ENCODE data around the gene PSMB8. TPM values are rescaled to one million over a fixed set of nuclear protein-coding genes. Genes with fewer than 3 reads are reported as not detected.
A peak's percentile ranks its signal among the peaks of the same experiment; 100 is the strongest.

The PSMB8 gene
- total RNA-seq, 2 donors from 2014 or later = 286 to 344 TPM

DNA sequence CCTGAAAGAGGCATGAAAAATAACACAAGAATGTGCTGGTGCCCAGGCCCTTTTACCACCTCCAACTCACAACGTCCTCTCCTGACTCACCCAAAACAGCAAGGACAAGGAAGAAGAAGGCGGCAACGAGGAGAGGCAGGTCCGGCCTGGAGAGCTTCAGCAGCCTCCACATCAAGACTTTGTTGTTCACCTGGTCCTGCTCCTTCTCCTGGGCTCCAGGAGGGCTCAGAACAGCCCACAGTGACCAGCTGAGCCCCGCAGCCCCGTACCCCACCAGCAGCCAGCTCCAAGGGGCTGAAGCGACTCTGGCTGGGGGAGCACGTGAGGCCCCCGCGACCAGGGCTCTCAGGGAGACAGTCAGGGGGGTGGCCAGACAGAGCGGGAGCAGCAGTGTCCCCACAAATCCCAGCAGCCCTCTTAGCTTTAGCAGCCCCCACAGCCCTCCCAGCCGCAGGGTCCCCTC lies 6.2 kb downstream of the PSMB8 start:
- Mint-ChIP-seq H3K4me1 (peaks cover 62% of the 10 kb centered on the region), H3K9me3 (no peaks in the 10 kb centered on the region), H3K27me3 (no peaks in the 10 kb centered on the region), H3K27ac (peak overlapping the region; percentile 65), H3K36me3 (ENCODE audit: low read depth) (peaks cover 81% of the 10 kb centered on the region), H3K4me3 (peak overlapping the region; percentile 95)
- ATAC-seq (replicated peaks) = peak; percentile 10

DNA sequence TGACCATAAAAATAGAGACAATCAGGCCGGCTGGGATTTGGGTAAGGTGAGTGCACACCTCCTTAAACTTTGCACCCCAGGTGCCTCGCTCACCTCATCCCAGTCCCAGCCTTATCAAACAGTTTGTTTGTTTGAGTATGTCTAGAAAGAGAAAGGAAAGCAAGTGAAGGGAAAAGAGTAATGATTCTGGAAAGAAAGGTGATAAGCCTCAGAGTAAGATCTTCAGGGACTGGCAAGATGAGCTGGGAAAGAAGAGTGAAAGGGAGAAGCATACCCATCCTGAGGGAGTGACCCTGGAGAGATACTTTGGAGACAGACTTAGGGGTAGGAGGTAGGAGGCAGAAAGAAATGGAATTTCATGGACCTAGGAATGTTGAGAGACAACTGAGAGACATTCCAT lies 7.0 kb downstream of the PSMB8 start:
- H3K4me3 Mint-ChIP-seq = peak overlapping the region; percentile 95
- no peaks in the 10 kb centered on the region for H3K27me3 Mint-ChIP-seq
- H3K27ac Mint-ChIP-seq = peak overlapping the region; percentile 65
- no peak for ATAC-seq (replicated peaks)
- H3K9me3 Mint-ChIP-seq = no peaks in the 10 kb centered on the region
- peaks cover 58% of the 10 kb centered on the region for H3K4me1 Mint-ChIP-seq
- H3K36me3 Mint-ChIP-seq (ENCODE audit: low read depth) = peaks cover 81% of the 10 kb centered on the region

DNA sequence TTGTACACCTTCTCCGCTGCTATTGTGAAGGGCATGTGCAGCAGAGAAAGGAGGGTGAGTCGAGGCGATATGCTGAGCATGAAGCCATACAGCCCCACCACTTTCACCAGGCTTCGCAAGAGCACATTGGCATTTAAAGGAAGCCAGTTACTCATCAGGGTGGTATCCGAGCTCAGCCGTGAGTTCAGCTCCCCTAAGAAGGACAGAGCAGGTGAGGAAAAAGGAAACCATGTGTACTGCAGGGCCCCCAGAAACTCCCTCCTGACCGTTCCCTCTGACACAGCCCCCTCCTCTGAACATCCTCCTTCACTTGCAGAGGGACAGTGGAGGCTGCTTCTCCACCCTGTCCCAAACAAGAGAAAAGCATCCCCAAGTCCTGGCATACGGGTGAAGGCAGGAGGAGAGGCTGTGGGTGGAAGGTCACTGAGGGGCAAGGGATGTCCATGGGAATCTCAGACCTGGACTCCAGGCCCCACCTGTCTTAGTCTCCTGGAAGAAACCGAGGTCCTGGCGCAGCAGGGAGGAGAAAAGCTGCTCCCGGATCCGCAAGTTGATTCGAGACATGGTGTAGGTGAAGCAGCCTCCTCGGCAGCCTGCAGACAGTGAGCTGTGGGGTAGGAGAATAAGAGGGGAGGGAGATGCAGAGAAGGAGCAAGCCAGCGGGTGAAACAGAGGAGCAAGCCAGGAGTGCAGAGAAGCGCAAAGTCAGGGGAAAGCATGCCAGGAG lies 8.5 kb downstream of the PSMB8 start:
- Mint-ChIP-seq H3K4me1 (peaks cover 52% of the 10 kb centered on the region), H3K36me3 (ENCODE audit: low read depth) (peaks cover 81% of the 10 kb centered on the region), H3K27me3 (no peaks in the 10 kb centered on the region), H3K9me3 (no peaks in the 10 kb centered on the region), H3K4me3 (peak overlapping the region; percentile 95), H3K27ac (peak overlapping the region; percentile 65)
- ATAC-seq (replicated peaks) = no peak

DNA sequence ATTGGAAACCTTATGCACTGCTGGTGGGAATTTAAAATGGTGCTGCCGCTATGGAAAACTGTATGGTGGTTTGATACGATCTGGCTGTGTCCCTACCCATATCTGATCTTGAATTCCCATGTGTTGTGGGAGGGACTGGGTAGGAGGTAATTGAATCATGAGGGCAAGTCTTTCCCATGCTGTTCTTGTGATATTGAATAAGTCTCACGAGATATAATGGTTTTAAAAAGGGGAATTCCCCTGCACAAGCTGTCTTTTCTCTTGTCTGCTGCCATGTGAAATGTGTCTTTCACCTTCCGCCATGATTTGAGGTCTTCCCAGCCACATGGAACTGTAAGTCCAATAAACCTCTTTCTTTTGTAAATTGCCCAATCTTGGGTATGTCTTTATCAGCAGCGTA lies 10.2 kb downstream of the PSMB8 start:
- Mint-ChIP-seq H3K9me3 (no peaks in the 10 kb centered on the region), H3K27me3 (no peaks in the 10 kb centered on the region), H3K4me3 (peak overlapping the region; percentile 95), H3K27ac (no peak overlapping the region), H3K36me3 (ENCODE audit: low read depth) (peaks cover 92% of the 10 kb centered on the region), H3K4me1 (peaks cover 59% of the 10 kb centered on the region)
- no peak for ATAC-seq (replicated peaks)

DNA sequence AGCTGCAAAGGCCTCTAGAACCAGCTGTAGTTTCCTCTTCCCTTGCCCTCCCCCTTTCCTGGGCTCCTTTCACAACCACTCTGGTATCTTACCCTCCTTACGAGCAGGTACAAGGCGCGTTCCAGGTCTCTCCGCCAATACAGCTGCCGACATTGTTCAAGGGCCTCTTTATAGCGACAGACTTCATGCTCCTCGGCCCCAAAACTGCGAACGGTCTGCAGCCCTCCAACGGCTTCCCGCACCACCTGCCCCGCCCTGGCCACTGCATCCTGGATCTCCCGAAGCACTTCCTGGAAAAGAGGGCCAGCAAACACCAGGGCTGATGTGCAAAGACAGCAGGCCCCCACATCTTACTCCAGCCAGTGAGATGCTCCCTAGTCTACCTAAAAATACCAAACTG lies 11.3 kb downstream of the PSMB8 start:
- Mint-ChIP-seq H3K9me3 (no peaks in the 10 kb centered on the region), H3K36me3 (ENCODE audit: low read depth) (peaks cover 99% of the 10 kb centered on the region), H3K27ac (peak overlapping the region; percentile 42), H3K27me3 (no peaks in the 10 kb centered on the region), H3K4me1 (peaks cover 67% of the 10 kb centered on the region), H3K4me3 (no peak overlapping the region)
- no peak for ATAC-seq (replicated peaks)

DNA sequence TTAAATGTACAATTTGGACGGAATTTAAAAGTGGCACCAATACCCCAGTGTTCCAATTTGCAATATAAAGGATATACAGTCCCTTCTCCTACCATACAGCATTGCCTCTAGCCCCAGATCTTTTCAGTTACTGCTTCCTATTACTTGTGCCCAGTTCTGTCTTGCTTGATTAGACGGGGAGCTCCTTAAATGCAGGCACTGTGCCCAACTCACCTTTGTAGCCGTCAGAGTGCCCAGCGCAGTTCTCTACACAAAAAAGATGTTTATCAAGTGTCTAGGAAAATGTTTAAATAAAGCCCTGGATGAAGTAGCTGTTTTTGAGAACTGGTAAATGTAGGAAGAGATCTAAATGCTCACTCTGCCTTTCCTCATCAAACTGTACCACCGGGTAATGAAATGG lies 12.9 kb downstream of the PSMB8 start:
- no peak overlapping the region for H3K4me3 Mint-ChIP-seq
- no peaks in the 10 kb centered on the region for H3K27me3 Mint-ChIP-seq
- peaks cover 99% of the 10 kb centered on the region for H3K36me3 Mint-ChIP-seq (ENCODE audit: low read depth)
- H3K9me3 Mint-ChIP-seq = no peaks in the 10 kb centered on the region
- H3K27ac Mint-ChIP-seq = no peak overlapping the region
- no peak for ATAC-seq (replicated peaks)
- peaks cover 69% of the 10 kb centered on the region for H3K4me1 Mint-ChIP-seq

DNA sequence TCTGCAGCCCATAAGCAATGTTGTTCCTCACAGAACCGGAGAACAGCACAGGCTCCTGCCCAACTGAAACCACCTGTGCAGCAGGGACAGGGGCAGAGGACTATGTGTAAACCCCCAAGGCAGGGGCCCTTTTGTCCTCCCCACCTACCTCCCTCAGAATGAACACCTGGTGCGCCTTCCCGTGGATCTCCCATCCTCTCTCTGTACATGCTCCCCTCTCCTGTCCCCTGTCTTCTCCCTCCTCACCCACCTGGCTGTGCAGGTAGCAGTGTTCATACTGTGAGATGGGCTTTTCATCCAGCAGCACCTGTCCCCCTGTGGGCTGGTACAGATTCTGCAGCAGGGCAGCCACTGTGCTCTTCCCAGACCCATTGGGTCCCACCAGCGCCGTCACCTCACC lies 13.8 kb downstream of the PSMB8 start:
- Mint-ChIP-seq H3K27ac (peak overlapping the region; percentile 69), H3K4me3 (no peak overlapping the region), H3K27me3 (no peaks in the 10 kb centered on the region), H3K4me1 (peaks cover 62% of the 10 kb centered on the region), H3K36me3 (ENCODE audit: low read depth) (peaks cover 92% of the 10 kb centered on the region), H3K9me3 (no peaks in the 10 kb centered on the region)
- ATAC-seq (replicated peaks) = no peak

DNA sequence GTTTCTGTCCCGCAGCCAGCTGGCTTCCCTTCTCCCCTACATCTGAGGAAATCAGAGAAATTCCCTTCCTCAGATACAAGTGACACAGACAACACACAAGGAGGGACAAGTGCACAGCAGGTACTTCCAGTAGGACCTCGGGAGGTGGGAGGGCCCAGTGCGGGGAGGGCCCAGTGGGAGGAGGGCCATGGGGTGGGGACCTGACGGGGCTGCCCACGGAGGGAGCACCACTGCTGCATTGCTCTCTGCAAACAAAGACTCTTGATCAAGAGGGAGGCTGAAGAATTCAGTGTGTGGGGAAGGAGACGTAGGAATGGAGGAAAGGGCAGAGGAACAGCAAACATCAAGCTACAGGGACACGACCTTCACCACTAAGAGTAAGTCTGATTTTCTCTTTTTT lies 14.4 kb downstream of the PSMB8 start:
- Mint-ChIP-seq H3K4me3 (no peak overlapping the region), H3K4me1 (peaks cover 57% of the 10 kb centered on the region), H3K27ac (peak overlapping the region; percentile 69), H3K27me3 (no peaks in the 10 kb centered on the region), H3K9me3 (no peaks in the 10 kb centered on the region), H3K36me3 (ENCODE audit: low read depth) (peaks cover 87% of the 10 kb centered on the region)
- no peak for ATAC-seq (replicated peaks)

DNA sequence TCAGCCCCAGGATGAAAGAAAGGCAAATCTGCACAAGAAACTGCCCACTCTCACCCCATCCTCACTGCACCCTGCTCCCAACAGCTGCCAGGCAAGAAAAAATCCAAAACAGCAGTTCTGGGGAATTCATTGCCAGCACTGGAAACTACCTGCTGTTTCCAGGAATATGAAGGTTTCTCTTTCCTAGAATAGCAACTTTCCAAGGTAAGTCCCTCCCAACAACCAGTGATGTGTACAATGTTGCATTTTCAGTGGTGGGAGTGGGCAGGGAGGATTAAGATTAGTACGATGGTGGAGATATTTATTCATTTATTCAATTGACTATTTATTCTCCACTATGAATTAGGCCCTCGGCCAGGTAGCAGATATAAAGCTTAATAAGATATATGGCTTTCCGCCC lies 16.8 kb downstream of the PSMB8 start:
- Mint-ChIP-seq H3K36me3 (ENCODE audit: low read depth) (peaks cover 62% of the 10 kb centered on the region), H3K4me3 (peak overlapping the region; percentile 22), H3K27ac (peak overlapping the region; percentile 84), H3K9me3 (no peaks in the 10 kb centered on the region), H3K4me1 (peaks cover 43% of the 10 kb centered on the region), H3K27me3 (no peaks in the 10 kb centered on the region)
- ATAC-seq (replicated peaks) = peak; percentile 49

DNA sequence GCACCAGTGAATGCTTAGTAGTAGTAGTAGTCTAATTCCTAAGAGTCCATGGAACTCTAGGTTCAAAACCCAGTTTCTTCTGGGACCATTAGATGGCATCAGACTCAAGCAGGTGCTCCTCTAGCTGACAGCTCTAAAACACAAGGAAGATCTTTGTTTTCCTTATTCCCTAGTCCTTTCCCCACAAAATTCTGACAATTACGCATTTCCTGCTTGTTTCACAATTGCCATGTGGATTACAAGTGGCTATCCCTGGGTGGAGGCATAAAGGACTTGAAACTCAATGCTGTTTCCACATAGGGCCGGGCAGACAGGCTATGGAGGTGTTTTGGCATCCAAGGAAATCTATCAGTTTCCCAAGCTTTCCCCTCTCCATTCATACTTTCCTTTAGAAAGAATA lies 17.9 kb downstream of the PSMB8 start:
- Mint-ChIP-seq H3K4me1 (peaks cover 38% of the 10 kb centered on the region), H3K4me3 (no peak overlapping the region), H3K36me3 (ENCODE audit: low read depth) (peaks cover 52% of the 10 kb centered on the region), H3K9me3 (no peaks in the 10 kb centered on the region), H3K27me3 (no peaks in the 10 kb centered on the region), H3K27ac (peak overlapping the region; percentile 84)
- no peak for ATAC-seq (replicated peaks)

DNA sequence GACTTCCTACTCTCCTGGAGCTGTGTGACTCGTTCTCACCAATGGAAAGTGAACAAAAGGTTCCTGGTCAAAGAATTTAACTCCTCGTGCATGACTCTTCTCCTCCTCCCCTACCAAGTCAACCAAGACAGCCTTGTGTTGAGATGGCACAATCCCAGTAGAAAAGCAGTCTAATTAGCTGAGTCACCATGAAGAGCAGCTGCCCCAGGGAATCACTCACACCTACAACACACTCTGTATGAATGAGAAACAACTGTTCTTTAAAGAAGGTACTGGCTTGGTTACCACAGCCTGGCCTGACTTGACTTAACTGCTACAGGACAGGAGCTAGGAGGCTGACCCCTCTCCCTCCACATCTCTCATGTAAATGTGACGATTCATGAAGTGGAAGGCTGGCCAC lies 24.1 kb downstream of the PSMB8 start:
- H3K27ac Mint-ChIP-seq = no peak overlapping the region
- H3K36me3 Mint-ChIP-seq (ENCODE audit: low read depth) = no peaks in the 10 kb centered on the region
- no peak overlapping the region for H3K4me3 Mint-ChIP-seq
- ATAC-seq (replicated peaks) = peak; percentile 63
- H3K9me3 Mint-ChIP-seq = no peaks in the 10 kb centered on the region
- H3K4me1 Mint-ChIP-seq = no peaks in the 10 kb centered on the region
- H3K27me3 Mint-ChIP-seq = no peaks in the 10 kb centered on the region

DNA sequence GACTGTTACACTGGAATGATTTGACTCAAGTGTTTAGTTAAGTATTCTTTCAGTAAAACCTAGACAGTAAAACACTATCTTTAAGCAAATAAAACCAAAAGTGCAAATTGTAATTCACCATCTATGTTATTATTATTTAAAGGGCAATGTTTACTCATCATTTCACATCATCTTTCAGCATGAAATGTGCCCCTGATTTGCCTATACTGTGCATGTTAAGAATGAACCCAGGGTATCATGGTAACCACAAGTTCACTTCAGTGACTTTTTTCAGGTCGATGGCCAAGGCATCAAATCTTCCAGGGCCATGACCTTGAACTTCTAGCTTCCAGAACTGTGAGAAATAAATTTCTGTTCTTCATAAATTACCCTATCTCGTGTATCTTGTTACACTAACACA lies 25.0 kb downstream of the PSMB8 start:
- peaks cover 5% of the 10 kb centered on the region for H3K36me3 Mint-ChIP-seq (ENCODE audit: low read depth)
- H3K27me3 Mint-ChIP-seq = no peaks in the 10 kb centered on the region
- peak overlapping the region; percentile 9 for H3K27ac Mint-ChIP-seq
- no peak overlapping the region for H3K4me3 Mint-ChIP-seq
- peak; percentile 30 for ATAC-seq (replicated peaks)
- H3K4me1 Mint-ChIP-seq = no peaks in the 10 kb centered on the region
- no peaks in the 10 kb centered on the region for H3K9me3 Mint-ChIP-seq

DNA sequence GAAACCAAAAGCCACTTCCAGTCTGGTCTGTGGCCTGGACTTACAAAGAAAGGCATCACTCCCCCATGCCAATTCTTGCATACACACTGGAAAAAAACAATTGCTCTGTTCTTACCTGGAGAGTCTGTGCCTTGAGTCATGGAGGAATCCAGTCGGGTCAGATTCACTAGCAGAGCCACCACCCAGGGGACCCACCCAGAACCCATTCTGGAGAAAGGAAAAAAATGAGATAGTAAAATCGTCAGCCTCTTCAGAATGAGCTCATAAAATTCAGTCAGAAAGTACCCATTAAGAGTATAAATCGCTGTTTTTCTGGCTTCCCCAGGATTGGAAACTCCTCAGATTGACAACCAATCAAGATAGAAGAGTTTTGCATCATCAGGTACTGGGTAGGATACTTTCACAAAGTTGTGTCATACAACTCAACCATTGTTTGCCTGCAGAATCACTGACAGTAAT lies 27.1 kb downstream of the PSMB8 start, which contains the start of gene HLA-DOB:
Gene HLA-DOB, minus strand, starts transcription at position 257 of the 459 bp plus-strand sequence. Its CDS starts 51 bp downstream, at position 206.
- Mint-ChIP-seq H3K9me3 (no peaks in the 10 kb centered on the region), H3K27me3 (no peaks in the 10 kb centered on the region), H3K36me3 (ENCODE audit: low read depth) (peaks cover 5% of the 10 kb centered on the region), H3K4me1 (no peaks in the 10 kb centered on the region), H3K27ac (no peak within 1 kb of the TSS), H3K4me3 (no peak within 1 kb of the TSS)
- peak; percentile 71 for ATAC-seq (replicated peaks)

DNA sequence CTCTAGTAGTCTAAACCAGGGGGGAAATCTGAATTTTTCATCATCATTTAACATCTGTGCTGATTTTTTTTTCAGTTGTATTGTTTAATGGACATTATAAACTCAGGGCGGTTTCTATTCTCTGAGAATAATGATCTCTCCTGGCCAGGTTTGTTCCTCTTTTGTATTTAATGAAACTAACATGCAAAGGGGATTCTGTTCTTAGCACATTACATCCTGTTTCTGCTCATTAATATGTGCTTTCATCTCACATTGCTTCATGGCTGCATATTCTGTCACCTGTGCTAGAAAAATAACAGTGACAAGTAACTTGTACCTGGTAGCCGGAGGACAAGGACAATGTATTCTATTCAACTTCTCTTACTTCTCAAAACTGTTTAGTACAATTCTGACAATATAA lies 27.9 kb downstream of the PSMB8 start:
- H3K27ac Mint-ChIP-seq = no peak overlapping the region
- H3K9me3 Mint-ChIP-seq = no peaks in the 10 kb centered on the region
- H3K36me3 Mint-ChIP-seq (ENCODE audit: low read depth) = peaks cover 5% of the 10 kb centered on the region
- H3K27me3 Mint-ChIP-seq = no peaks in the 10 kb centered on the region
- ATAC-seq (replicated peaks) = no peak
- no peaks in the 10 kb centered on the region for H3K4me1 Mint-ChIP-seq
- no peak overlapping the region for H3K4me3 Mint-ChIP-seq

DNA sequence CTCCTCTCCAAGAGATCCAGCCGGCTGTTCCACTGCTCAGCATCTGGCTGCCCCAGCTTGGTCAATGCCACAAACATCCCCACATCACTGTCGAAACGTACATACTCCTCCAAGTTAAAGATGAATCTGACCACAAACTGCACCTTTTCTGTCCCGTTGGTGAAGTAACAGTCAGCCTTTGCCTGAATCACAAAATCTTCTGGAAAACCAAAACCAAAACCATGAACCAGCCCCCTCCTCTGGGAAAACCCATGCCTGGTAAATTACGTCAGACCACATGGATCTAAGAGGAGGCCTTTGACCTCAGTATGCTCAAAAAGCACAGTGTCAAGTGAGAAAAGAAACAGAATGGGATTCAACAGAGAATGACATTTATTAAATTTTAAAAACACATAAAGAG lies 28.7 kb downstream of the PSMB8 start:
- Mint-ChIP-seq H3K27me3 (no peaks in the 10 kb centered on the region), H3K9me3 (no peaks in the 10 kb centered on the region), H3K4me1 (no peaks in the 10 kb centered on the region), H3K36me3 (ENCODE audit: low read depth) (peaks cover 5% of the 10 kb centered on the region), H3K4me3 (no peak overlapping the region), H3K27ac (no peak overlapping the region)
- no peak for ATAC-seq (replicated peaks)
